ENCODE data around the gene STEAP4.

STEAP4 gene

GRCh38 chr7:88312061-88312663 lies 5.5 kb upstream of the STEAP4 start:
- H3K27ac ChIP-seq = no peak overlapping the region
- H3K27me3 ChIP-seq = no peaks in the 10 kb centered on the region
- no peak overlapping the region for H3K4me3 ChIP-seq
- no peaks in the 10 kb centered on the region for H3K9me3 ChIP-seq
- H3K4me1 ChIP-seq = peaks cover 0 to 20% (median 7%) of the 10 kb centered on the region in 4 donors
- no peaks in the 10 kb centered on the region for H3K36me3 ChIP-seq
- peak; percentile 80 for DNase-seq
- intact Hi-C loops (cut with DNase I; ENCODE audit: low total_unique reads) = no loop called here
- no peak for TF ChIP-seq CTCF (IDR thresholded peaks at IDR 0.05)

GRCh38 chr7:88311675-88312036 lies 5.0 kb upstream of the STEAP4 start:
- H3K4me3 ChIP-seq = no peak overlapping the region
- H3K9me3 ChIP-seq = no peaks in the 10 kb centered on the region
- intact Hi-C loops (cut with DNase I; ENCODE audit: low total_unique reads) = no loop called here
- TF ChIP-seq CTCF (IDR thresholded peaks at IDR 0.05) = no peak
- H3K4me1 ChIP-seq = peaks cover 0 to 20% (median 8%) of the 10 kb centered on the region in 4 donors
- H3K27me3 ChIP-seq = no peaks in the 10 kb centered on the region
- H3K36me3 ChIP-seq = no peaks in the 10 kb centered on the region
- no peak overlapping the region for H3K27ac ChIP-seq
- no peak for DNase-seq

GRCh38 chr7:88310956-88311674 lies 4.4 kb upstream of the STEAP4 start:
- no peaks in the 10 kb centered on the region for H3K36me3 ChIP-seq
- no peak for DNase-seq
- no peaks in the 10 kb centered on the region for H3K9me3 ChIP-seq
- peaks cover 0 to 24% (median 11%) of the 10 kb centered on the region in 4 donors for H3K4me1 ChIP-seq
- no peak overlapping the region for H3K4me3 ChIP-seq
- no peak overlapping the region for H3K27ac ChIP-seq
- intact Hi-C loops (cut with DNase I; ENCODE audit: low total_unique reads) = no loop called here
- no peaks in the 10 kb centered on the region for H3K27me3 ChIP-seq
- no peak for TF ChIP-seq CTCF (IDR thresholded peaks at IDR 0.05)

GRCh38 chr7:88309819-88310218 lies 3.1 kb upstream of the STEAP4 start:
- Histone ChIP-seq H3K27me3 (no peaks in the 10 kb centered on the region), H3K36me3 (no peaks in the 10 kb centered on the region), H3K9me3 (no peaks in the 10 kb centered on the region), H3K4me1 (peaks cover 0 to 24% (median 11%) of the 10 kb centered on the region in 4 donors), H3K27ac (no peak overlapping the region), H3K4me3 (no peak overlapping the region)
- no peak for DNase-seq
- intact Hi-C loops (cut with DNase I; ENCODE audit: low total_unique reads) = no loop called here
- no peak for TF ChIP-seq CTCF (IDR thresholded peaks at IDR 0.05)

- intact Hi-C loops (cut with DNase I; ENCODE audit: low total_unique reads) = no loop called here
- DNase-seq = no peak
- no peaks in the 10 kb centered on the region for H3K36me3 ChIP-seq
- no peaks in the 10 kb centered on the region for H3K9me3 ChIP-seq
- peaks cover 0 to 24% (median 14%) of the 10 kb centered on the region in 4 donors for H3K4me1 ChIP-seq
- no peak overlapping the region for H3K4me3 ChIP-seq
- H3K27me3 ChIP-seq = no peaks in the 10 kb centered on the region
- H3K27ac ChIP-seq = no peak overlapping the region
- no peak for TF ChIP-seq CTCF (IDR thresholded peaks at IDR 0.05)
Observed at GRCh38 chr7:88307823-88308222, 1.1 kb upstream of the STEAP4 start.
